IgD-negative memory B cell (primary cell): ENCODE results near the gene KDM1A. TPM values are rescaled to one million over a fixed set of nuclear protein-coding genes. Genes with fewer than 3 reads are reported as not detected.

Experiments
- H3K27ac Mint-ChIP-seq, 3 donors: one replicate each; pipeline ENCODE4 v1.8.0; 2020 to 2022; ENCODE audit warnings: mild to moderate bottlenecking in 3 of 3, mixed read lengths in 3 of 3, moderate library complexity in 1 of 3
- H3K27me3 Mint-ChIP-seq: one replicate; pipeline ENCODE4 v1.8.0; 2021; ENCODE audit warnings: mixed read lengths
- H3K36me3 Mint-ChIP-seq: one replicate; pipeline ENCODE4 v1.8.0; 2020; ENCODE audit warnings: mild to moderate bottlenecking, mixed read lengths
- H3K4me1 Mint-ChIP-seq, 3 donors: one replicate each; pipeline ENCODE4 v1.8.0; 2020 to 2022; ENCODE audit warnings: mixed read lengths in 3 of 3, mild to moderate bottlenecking in 1 of 3
- H3K4me3 Mint-ChIP-seq, 4 donors: one replicate each; pipeline ENCODE4 v1.8.0; 2020 to 2022; ENCODE audit warnings: mild to moderate bottlenecking in 4 of 4, mixed read lengths in 4 of 4, moderate library complexity in 3 of 4
- H3K9me3 Mint-ChIP-seq, 3 donors: one replicate each; pipeline ENCODE4 v1.8.0; 2020 to 2021; ENCODE audit warnings: mixed read lengths in 3 of 3, mild to moderate bottlenecking in 1 of 3
- polyA plus RNA-seq: library from polyadenylated mRNA; unstranded; fragments of 300-500 nt; fragmentation: Illumina TruSeq; gene quantifications from one replicate; pipeline ENCODE4 v1.2.3, GENCODE V29; 2021

Gene KDM1A
- polyA plus RNA-seq, 1 donor from 2014 or later, result 43.8 TPM

DNA sequence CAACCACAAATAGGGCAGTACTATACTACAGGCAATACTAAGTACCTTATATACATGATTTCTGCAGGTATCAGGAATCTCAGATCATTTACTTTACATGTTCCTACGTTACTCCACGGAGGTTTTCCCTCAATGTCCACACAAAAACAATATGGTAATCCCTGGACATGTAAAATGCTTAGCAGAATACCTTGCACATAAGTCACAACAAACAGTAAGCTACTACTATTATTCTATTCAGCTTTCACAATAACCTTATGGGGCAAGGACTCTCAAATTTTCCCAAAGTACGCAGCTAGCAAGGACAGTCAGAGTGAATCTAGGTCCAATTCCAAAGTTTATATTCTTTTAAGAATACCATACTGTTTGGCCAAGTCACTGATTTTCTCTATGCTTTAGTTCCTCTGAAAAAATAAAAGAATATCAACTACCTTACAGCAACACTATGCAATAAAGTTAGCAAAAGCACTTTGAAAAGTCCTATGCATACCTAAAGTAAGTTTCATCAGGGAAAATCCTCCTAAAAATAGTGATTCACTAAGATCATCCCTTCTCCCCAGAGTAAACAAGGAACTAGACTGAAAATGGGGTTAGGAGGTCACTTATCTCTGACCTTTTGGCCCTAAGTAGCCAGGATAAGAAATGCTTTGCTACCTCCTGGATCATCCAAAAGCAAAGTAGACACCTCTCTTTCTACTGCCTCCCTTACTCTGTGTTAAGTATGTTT, 82.0 kb downstream of the KDM1A start:
- Mint-ChIP-seq H3K36me3 (peaks cover 2% of the 10 kb centered on the region), H3K27ac (no peak overlapping the region), H3K4me3 (no peak overlapping the region), H3K4me1 (peaks cover 13 to 16% (median 14%) of the 10 kb centered on the region in 3 donors), H3K27me3 (no peaks in the 10 kb centered on the region), H3K9me3 (no peaks in the 10 kb centered on the region)

DNA sequence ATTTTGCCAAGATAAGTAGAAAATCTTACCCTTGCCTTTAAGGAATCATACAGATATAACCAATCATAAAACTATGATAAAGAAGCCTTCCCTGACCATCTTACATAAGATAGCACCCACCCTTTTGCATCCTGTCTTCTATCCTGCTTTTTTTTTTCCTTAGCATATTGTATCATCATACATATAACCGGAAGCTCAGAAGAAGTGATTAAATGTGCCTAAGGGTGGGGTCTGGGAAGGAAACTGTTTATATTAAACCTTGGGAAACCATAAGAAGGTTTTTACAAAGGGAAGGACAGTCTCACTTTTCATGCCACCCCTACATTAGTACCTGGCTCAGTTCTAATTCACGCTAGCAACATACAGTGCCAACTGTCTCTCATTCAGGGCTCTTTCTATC, 82.6 kb downstream of the KDM1A start:
- Mint-ChIP-seq H3K4me3 (no peak overlapping the region), H3K27me3 (no peaks in the 10 kb centered on the region), H3K9me3 (no peaks in the 10 kb centered on the region), H3K36me3 (peaks cover 2% of the 10 kb centered on the region), H3K4me1 (peaks cover 13 to 16% (median 14%) of the 10 kb centered on the region in 3 donors), H3K27ac (no peak overlapping the region)

- peak overlapping the region in 1 of 3 donors; percentile 32 for H3K27ac Mint-ChIP-seq
- H3K4me3 Mint-ChIP-seq, result no peak overlapping the region
- H3K36me3 Mint-ChIP-seq, result peaks cover 2% of the 10 kb centered on the region
- H3K27me3 Mint-ChIP-seq, result no peaks in the 10 kb centered on the region
- peaks cover 13 to 16% (median 14%) of the 10 kb centered on the region in 3 donors for H3K4me1 Mint-ChIP-seq
- H3K9me3 Mint-ChIP-seq, result no peaks in the 10 kb centered on the region
Observed at GRCh38 chr1:23102289-23102688, 83.0 kb downstream of the KDM1A start.

DNA sequence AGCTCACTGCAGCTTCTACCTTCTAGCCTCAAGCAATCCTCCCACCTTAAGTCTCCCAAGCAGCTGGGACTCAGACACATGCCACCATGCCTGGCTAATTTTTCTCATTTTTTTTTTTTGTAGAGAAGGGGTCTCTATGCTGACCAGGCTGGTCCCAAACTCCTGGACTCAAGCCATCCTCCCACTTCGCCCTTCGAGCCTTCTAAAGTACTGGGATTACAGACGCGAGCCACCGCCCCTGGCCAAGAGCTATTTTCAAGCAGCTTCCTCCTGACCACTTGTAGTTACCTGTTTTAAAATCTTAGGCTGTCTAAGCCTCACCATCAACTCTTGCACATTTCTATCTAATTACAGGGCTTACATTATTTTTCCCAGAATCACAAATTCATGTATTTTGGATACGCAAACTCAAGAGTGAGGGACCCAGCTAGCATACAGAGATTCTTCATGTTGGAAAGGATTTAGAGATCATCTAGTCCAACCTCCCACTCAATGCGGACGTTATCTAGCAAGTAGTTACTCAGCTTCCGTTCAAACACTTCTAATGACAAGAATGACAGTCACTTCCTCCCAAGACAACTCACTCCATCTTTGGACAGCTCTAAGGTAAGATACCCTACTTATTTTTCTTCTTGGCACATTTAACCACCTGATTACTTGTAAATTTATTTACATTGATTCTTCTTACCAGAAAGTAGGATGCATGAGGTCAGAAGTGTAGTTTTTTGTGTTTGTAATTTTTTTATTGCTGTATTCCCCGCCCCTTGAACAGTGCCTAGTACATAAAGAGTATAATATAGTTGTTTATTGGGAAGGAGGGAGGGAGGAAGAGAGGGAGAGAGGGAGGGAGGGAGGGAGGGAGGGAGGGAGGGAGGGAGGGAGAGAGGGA, 84.0 kb downstream of the KDM1A start:
- H3K27ac Mint-ChIP-seq, result peak overlapping the region in 1 of 3 donors; percentile 32
- peaks cover 10 to 16% (median 13%) of the 10 kb centered on the region in 3 donors for H3K4me1 Mint-ChIP-seq
- peaks cover 6% of the 10 kb centered on the region for H3K36me3 Mint-ChIP-seq
- no peaks in the 10 kb centered on the region for H3K9me3 Mint-ChIP-seq
- H3K27me3 Mint-ChIP-seq, result no peaks in the 10 kb centered on the region
- peak overlapping the region in 2 of 4 donors; percentile 1 to 80 for H3K4me3 Mint-ChIP-seq

DNA sequence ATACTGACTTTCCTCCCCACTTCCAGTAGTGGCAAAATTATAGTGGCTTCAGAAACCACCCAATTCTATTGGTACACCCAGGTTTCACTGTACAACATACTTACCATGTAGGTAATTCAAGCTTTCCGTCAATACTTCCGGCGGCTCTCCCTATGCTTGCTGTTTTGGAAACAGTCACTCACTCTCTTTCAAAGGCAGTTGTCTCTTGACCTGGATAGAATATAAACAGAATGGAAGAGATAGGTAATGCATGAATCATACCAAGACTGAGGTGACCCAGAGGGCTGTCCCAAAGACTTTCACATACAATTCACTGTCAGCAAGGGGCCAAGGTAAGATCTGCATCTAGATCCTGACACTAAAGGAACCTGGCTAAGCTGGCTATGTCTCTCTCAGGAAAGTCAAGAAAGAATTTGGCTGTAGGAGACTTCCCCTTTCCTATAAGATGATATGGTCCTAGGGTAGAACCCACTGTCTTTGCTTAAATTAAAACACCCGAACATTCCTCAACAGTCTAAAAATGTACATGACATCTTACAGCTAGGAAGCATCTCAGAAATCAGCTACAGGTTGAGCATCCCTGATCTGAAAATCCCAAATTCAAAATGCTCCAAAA, 89.8 kb downstream of the KDM1A start:
- Mint-ChIP-seq H3K9me3 (no peaks in the 10 kb centered on the region), H3K36me3 (peaks cover 9% of the 10 kb centered on the region), H3K27me3 (no peaks in the 10 kb centered on the region), H3K4me1 (peaks cover 0 to 8% (median 2%) of the 10 kb centered on the region in 3 donors), H3K4me3 (no peak overlapping the region), H3K27ac (no peak overlapping the region)

DNA sequence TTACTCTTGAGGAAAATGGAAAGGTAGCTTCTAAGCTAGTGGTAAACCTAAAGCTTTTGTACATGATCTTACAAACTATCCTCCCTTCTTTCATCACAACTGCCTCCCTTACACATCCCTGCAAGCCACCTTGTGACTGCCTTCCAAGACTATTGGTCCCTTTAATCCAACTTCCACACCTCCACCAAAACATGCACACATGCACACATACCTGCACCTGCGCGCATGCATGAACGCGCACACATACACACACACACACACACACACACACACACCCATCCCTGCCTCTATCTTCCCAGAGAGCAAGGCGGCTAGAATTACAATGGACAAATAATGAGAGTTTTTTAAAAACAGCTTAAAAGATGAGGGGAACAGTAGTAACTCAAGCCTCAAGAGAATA, 91.1 kb downstream of the KDM1A start:
- peaks cover 5 to 21% (median 10%) of the 10 kb centered on the region in 3 donors for H3K4me1 Mint-ChIP-seq
- H3K27me3 Mint-ChIP-seq, result no peaks in the 10 kb centered on the region
- H3K9me3 Mint-ChIP-seq, result no peaks in the 10 kb centered on the region
- H3K27ac Mint-ChIP-seq, result peak overlapping the region in 1 of 3 donors; percentile 41
- no peak overlapping the region for H3K4me3 Mint-ChIP-seq
- H3K36me3 Mint-ChIP-seq, result peaks cover 9% of the 10 kb centered on the region

- Mint-ChIP-seq H3K36me3 (peaks cover 9% of the 10 kb centered on the region), H3K4me1 (peaks cover 12 to 30% (median 14%) of the 10 kb centered on the region in 3 donors), H3K27me3 (no peaks in the 10 kb centered on the region), H3K4me3 (no peak overlapping the region), H3K27ac (peak overlapping the region in 1 of 3 donors; percentile 80), H3K9me3 (no peaks in the 10 kb centered on the region)
Observed at GRCh38 chr1:23111600-23112535, 92.6 kb downstream of the KDM1A start.

GRCh38 chr1:23114424-23115079, 95.3 kb downstream of the KDM1A start:
- Mint-ChIP-seq H3K9me3 (no peaks in the 10 kb centered on the region), H3K4me1 (peaks cover 16 to 46% (median 30%) of the 10 kb centered on the region in 3 donors), H3K36me3 (no peaks in the 10 kb centered on the region), H3K27ac (peak overlapping the region in 1 of 3 donors; percentile 73), H3K27me3 (no peaks in the 10 kb centered on the region), H3K4me3 (no peak overlapping the region)

GRCh38 chr1:23116216-23116836, 97.1 kb downstream of the KDM1A start:
- Mint-ChIP-seq H3K27me3 (no peaks in the 10 kb centered on the region), H3K36me3 (no peaks in the 10 kb centered on the region), H3K4me1 (peaks cover 16 to 52% (median 30%) of the 10 kb centered on the region in 3 donors), H3K9me3 (no peaks in the 10 kb centered on the region), H3K27ac (no peak overlapping the region), H3K4me3 (no peak overlapping the region)

DNA sequence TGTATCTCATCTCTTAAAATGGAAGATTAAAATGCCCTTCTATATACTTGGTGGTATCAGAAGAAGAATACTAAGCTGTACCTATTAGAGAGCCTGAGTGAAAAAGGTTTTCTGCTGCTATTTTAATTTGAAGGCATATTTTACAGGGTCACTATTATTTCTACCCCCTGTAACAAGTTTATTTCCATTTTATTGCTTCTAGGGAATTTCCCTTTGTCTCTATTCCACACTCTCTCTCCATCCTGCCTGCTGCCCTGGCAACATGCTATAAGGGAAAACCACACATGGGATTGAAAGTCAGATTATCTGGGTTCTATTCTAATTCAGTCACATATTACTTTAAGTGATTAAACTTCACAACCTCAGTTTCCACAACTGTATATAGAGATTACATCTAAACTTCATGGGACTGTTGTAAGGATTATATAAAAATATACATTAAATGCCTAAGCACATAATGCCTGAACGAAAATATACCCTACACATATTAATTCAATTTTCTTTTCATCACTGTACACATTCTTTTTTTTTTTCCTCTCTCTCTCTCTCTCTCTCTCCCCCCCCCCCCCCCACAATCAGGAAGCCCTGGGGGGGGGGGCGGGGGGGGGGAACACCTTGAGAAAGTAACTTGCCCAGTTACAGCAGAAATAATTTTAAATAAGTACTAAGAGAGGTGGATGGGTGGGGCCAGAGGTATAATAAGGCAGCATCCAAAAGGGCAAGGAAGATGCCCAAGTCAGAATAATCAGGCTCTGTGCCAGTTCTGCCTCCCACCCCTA, 97.8 kb downstream of the KDM1A start:
- Mint-ChIP-seq H3K4me1 (peaks cover 16 to 52% (median 30%) of the 10 kb centered on the region in 3 donors), H3K27me3 (no peaks in the 10 kb centered on the region), H3K9me3 (no peaks in the 10 kb centered on the region), H3K4me3 (no peak overlapping the region), H3K36me3 (no peaks in the 10 kb centered on the region), H3K27ac (no peak overlapping the region)

- peaks cover 19 to 51% (median 32%) of the 10 kb centered on the region in 3 donors for H3K4me1 Mint-ChIP-seq
- peaks cover 3% of the 10 kb centered on the region for H3K36me3 Mint-ChIP-seq
- no peaks in the 10 kb centered on the region for H3K27me3 Mint-ChIP-seq
- no peaks in the 10 kb centered on the region for H3K9me3 Mint-ChIP-seq
- peak overlapping the region in 1 of 3 donors; percentile 1 for H3K27ac Mint-ChIP-seq
- no peak overlapping the region for H3K4me3 Mint-ChIP-seq
Observed at GRCh38 chr1:23118407-23118806, 99.1 kb downstream of the KDM1A start.

GRCh38 chr1:23118957-23119792, 99.9 kb downstream of the KDM1A start:
- Mint-ChIP-seq H3K27me3 (no peaks in the 10 kb centered on the region), H3K4me1 (peaks cover 19 to 47% (median 29%) of the 10 kb centered on the region in 3 donors), H3K27ac (peak overlapping the region in 2 of 3 donors; percentile 1 to 33), H3K4me3 (peak overlapping the region in 1 of 4 donors; percentile 31), H3K36me3 (peaks cover 3% of the 10 kb centered on the region), H3K9me3 (no peaks in the 10 kb centered on the region)
